Upper lobe of left lung (tissue), 4 donors: Measurements from ENCODE around the gene EVI5.

Experiments
- EP300 ChIP-seq, 4 donors: sonication (generic); formaldehyde crosslinking; IDR thresholded peaks; one replicate each; pipeline ENCODE4 v1.5.1; 2017; ENCODE audit warnings: antibody characterized with exemption in 4 of 4, control low read depth in 2 of 4
- POLR2A ChIP-seq, 4 donors: fragments of 450-650 bp; IDR thresholded peaks; one replicate each; pipeline ENCODE4 v1.5.1; 2016 to 2017; ENCODE audit warnings: antibody characterized with exemption in 4 of 4, mild to moderate bottlenecking in 2 of 4
- TF ChIP-seq, protein P1 (sequence below), 6 experiments: fragments of 450-650 bp in 4 of 6; fragments of 200-600 bp in 2 of 6; sonication (generic) in 2 of 6; IDR thresholded peaks; one replicate each; pipeline ENCODE4 v1.5.1; 2016 to 2019; ENCODE audit warnings: antibody characterized with exemption in 6 of 6

DNA sequence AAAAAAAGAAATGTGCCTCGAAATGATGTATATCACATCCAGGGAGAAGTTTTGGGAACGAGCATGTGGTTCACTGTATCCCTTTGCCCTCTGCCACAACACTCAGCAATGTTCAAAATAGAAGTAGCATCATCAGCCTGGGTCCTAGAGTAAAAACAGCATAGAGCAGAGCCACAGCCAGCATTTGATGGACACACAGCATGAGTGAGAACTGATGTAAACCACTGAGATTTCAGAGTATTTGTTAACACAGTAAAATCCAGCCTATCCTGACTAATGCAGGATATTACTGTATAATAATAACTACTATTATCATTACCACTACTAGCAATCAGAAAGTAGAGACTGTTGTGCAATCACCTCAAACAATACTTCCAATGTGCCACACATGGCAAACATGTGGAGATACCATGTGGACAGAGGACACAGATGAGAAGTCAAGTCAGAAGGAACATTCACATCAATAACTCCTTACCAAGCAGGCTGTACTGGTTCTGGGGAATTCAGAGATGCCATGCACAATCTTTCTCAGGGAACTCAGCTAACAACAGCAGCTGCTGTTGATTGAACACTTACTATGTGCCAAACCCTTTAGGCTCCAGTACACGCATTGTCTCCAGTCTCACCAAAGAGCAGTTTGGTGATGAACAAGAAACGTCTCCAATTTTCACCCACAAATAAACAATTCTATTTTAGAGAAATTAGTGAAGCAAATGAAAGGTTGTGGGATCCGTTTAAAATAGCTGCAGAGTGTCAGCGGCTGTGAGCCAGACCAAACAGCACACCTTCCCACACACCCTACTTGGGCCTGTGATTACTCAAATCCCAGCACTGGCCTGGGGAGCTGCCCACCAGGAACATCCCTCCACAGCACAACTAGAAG lies 281.6 kb downstream of the EVI5 start:
- TF ChIP-seq, protein P1, sequence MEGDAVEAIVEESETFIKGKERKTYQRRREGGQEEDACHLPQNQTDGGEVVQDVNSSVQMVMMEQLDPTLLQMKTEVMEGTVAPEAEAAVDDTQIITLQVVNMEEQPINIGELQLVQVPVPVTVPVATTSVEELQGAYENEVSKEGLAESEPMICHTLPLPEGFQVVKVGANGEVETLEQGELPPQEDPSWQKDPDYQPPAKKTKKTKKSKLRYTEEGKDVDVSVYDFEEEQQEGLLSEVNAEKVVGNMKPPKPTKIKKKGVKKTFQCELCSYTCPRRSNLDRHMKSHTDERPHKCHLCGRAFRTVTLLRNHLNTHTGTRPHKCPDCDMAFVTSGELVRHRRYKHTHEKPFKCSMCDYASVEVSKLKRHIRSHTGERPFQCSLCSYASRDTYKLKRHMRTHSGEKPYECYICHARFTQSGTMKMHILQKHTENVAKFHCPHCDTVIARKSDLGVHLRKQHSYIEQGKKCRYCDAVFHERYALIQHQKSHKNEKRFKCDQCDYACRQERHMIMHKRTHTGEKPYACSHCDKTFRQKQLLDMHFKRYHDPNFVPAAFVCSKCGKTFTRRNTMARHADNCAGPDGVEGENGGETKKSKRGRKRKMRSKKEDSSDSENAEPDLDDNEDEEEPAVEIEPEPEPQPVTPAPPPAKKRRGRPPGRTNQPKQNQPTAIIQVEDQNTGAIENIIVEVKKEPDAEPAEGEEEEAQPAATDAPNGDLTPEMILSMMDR (IDR thresholded peaks at IDR 0.05), result no peak
- TF ChIP-seq EP300 (IDR thresholded peaks at IDR 0.05) (no peak), POLR2A (IDR thresholded peaks at IDR 0.05) (no peak)
